LNCaP clone FGC (cell line): ENCODE results near the gene METTL2B.
"Not testable (repeated sequence)": the region's sequence is repeated elsewhere in the genome, so short reads cannot be mapped to it uniquely, and the experiment has no call there.

Experiments
- DNase-seq: peaks from one replicate; pipeline ENCODE4 v3.0.0-alpha.2; 2011; ENCODE audit warnings: low read depth
- H3K4me3 ChIP-seq: 2 replicates; pipeline ENCODE4 v1.5.1; 2011; ENCODE audit warnings: mild to moderate bottlenecking, low read depth, low read length, control low read depth
- TF ChIP-seq, protein P1 (sequence below): IDR thresholded peaks from 2 replicates; pipeline ENCODE4 v1.5.1; 2012; ENCODE audit warnings: mild to moderate bottlenecking; ENCODE audit not compliant: control insufficient read depth, insufficient read depth; ENCODE audit errors: extremely low read depth

METTL2B gene

DNA sequence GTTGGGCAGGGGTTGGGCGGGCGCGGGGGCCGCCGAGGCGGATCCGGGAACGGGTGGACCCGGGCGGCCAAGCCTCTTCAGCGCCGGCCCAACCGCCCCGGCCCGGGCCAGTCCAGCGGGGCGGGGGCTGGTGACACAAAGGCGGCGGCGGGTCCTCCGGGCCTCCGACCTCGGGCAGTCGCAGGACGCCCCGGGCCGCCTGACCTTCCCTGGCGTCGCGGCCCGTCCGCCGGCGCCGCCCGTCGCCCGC, 54.2 kb downstream of the METTL2B start:
- TF ChIP-seq, protein P1, sequence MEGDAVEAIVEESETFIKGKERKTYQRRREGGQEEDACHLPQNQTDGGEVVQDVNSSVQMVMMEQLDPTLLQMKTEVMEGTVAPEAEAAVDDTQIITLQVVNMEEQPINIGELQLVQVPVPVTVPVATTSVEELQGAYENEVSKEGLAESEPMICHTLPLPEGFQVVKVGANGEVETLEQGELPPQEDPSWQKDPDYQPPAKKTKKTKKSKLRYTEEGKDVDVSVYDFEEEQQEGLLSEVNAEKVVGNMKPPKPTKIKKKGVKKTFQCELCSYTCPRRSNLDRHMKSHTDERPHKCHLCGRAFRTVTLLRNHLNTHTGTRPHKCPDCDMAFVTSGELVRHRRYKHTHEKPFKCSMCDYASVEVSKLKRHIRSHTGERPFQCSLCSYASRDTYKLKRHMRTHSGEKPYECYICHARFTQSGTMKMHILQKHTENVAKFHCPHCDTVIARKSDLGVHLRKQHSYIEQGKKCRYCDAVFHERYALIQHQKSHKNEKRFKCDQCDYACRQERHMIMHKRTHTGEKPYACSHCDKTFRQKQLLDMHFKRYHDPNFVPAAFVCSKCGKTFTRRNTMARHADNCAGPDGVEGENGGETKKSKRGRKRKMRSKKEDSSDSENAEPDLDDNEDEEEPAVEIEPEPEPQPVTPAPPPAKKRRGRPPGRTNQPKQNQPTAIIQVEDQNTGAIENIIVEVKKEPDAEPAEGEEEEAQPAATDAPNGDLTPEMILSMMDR, result no peak
- no peak for DNase-seq
- peak overlapping the region; percentile 55 for H3K4me3 ChIP-seq

DNA sequence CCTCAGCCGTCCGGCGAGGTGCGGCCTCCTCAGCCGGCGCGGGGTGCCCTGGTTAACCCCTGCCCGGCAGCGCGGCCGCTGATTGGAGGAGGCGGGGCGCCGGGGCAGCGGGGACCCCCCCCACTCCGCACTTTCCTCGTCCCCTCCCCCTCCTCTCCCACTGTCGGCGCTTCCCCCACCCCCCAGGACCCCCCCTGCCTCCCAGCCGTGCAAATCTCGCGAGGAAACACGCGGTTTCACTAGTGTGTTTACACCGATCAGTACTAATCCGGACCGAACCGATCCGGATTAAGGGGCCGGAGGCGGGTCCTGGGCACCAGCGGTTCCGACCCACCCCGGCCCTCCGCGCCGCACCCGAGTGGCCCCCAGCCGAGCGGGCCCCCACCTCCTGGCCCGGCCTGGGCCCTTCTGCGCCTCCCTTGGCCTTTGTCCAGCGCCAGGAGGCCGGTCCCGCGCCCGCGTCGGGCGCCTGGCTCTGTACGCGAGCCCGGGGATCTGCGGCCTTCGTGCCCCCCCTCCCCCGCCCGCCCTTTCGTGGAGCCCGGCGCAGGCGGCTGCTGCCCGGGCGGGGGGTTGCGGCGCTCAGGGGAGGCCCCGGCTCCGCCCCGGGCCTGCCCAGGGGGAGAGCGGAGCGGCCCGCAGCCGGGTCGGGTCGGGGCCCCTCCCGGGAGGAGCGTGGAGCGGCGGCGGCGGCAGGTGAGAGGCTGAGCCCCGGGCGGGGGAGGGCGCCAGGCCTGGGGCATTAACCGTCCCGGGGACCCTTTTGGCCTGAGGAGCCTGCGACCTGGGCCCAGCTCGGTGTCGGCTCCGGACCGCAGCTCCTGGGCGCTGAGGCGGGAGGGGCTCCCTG, 54.8 kb downstream of the METTL2B start:
- DNase-seq, result peak; percentile 43
- H3K4me3 ChIP-seq, result peak overlapping the region; percentile 72

DNA sequence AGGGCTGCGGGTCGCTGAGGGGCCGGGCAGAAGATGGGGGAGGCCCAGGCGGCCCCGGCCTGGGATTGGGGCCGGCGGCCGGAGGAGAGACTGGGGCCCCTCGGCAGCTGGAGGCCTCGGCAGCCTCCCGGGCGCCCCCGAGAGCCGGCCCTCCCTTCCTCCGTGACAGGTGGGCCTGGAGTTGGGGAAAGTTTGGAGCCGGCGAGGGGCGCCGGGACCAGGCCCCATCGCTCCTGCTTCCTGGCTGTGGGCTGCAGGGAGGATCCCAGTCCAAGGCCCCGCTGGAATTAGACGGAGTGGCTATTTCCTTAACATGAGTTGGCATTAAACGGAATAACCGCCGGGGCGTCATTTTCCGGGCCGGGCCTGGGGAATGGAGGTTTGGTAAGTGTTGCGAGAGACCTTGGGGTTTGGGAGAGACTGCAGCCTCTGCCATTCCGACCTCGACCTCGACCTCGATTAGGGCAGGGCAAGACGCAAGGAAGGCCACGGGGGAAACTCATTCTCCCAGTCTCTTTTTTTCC, 55.5 kb downstream of the METTL2B start:
- DNase-seq, result not testable (repeated sequence)
- peak overlapping the region; percentile 72 for H3K4me3 ChIP-seq

DNA sequence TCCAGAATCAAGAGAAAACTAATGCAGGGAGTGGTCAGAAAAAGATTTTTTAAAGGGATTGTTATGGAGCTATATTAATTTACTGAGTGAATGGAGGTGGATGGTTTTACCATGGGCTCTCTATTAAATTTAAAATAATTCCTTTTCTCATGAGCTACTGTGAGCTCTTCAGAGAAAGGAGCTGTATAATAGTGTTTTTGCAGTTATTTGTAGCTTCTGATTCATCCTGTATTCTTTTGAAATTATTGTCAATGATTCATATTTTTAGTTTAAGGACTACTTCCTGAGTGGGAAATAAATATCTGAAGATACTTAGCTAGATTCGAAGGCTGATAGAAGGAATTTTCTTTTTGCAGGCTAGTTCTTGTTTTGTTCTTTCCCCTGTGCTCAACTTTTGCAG, 56.4 kb downstream of the METTL2B start:
- peak overlapping the region; percentile 72 for H3K4me3 ChIP-seq
- DNase-seq, result not testable (repeated sequence)

DNA sequence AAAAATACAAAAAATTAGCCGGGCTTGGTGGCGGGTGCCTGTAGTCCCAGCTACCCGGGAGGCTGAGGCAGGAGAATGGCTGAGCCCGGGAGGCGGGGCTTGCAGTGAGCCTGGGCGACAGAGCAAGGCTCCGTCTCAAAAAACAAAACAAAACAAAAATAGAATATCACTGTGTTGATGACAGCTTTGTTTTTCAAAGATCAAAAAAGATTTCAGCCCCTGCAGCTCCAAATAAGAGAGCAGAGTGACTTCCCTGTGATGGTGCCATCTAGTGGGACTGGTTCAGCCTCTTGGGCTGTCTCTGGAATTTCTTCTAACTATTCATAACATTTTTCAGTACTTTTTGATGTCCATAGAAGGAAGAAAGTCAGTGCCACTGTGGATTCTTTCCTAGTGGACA, 60.9 kb downstream of the METTL2B start:
- not testable (repeated sequence) for DNase-seq, H3K4me3 ChIP-seq
- TF ChIP-seq, protein P1, result peak; percentile 30

DNA sequence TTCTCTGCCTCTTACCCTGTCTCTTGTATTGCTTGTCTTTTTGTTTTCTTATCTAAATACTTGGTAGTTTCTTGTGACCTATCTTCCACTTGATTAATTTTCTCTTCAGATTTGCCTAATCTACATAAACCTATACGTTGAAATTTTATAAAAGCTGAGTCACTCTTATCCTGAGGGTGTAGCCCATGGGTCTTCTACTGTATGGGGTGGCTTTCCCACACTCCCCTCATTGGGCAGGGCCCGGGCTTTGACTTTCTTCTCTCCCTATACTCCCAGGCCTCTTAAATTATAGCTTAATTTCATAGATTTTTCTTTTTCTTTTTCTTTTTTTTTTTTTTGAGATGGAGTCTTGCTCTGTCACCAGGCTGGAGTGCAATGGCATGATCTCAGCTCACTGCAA, 66.0 kb downstream of the METTL2B start:
- DNase-seq, H3K4me3 ChIP-seq: not testable (repeated sequence)

DNA sequence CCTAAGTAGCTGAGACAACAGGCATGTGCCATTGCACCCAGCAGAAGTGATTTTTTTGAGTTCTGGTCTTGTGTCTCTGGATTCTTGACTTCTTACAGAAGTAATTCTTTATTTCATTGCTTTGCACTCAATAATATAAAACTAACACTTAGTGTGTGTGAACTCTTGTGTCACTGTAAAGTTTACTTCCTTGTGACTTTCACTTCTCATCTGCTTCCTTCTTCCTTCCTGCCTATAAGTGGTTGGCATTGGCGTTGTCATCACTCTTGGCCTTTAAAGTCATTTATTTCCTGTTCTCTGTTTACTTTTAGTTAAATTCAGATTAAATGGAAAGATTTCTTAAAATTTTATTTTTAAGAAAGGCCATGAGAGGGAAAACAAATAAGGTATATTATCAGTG, 66.8 kb downstream of the METTL2B start:
- not testable (repeated sequence) for DNase-seq, H3K4me3 ChIP-seq

DNA sequence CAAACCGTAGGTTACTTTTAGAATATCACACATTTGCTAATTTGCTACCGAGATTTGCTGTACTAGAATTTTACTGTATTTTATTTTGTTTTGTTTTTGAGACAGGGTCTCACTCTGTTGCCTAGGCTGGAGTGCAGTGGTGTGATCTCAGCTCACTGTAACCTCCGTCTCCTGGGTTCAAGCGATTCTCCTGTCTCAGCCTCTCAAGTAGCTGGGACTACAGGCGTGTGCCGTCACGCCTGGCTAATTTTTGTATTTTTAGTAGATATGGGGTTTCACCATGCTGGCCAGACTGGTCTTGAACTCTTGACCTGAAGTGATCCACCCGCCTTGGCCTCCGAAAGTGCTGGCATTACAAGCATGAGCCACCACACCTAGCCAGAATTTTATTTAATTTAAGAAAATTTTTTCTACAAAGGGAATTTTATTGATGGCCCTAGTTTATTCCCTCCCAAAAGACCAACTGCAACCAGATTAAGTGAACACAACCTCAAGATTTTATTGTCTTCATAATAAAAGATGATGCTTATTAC, 69.8 kb downstream of the METTL2B start:
- not testable (repeated sequence) for H3K4me3 ChIP-seq, DNase-seq

DNA sequence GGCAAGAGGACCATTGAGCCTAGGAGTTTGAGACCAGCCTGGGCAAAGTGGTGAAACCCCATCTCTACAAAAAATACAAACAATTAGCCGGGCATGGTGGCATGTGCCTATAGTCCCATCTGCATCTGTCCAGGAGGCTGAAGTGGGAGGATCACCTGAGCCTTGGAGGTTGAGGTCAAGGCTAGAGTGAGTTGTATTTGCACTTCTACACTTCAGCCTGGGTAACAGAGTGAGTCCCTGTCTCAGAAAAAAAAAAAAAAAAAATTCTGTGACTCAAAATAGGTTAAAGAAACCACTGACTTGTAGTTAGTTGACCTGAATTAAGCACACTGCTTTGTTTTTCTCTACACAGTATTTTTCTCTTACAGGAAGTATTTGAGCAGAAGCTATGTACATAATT, 74.4 kb downstream of the METTL2B start:
- TF ChIP-seq, protein P1, result no peak
- H3K4me3 ChIP-seq, result no peak overlapping the region

DNA sequence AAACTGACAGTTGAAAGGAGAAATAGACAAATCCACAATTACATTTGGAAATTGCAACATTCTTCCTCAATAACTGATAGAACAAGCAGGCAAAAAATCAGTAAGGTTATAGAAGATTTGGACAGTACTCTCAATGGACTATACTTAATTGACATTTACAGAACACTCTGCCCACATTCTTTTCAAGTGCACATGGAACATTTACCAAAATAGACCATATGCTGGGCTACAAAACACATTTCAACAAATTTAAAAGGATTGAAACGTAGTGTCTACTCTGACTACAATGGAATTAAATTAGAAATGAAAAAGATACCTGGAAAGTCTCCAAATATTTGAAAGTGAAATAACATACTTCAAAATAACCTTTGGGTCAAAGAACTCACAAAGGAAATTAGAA, 77.8 kb downstream of the METTL2B start:
- H3K4me3 ChIP-seq, DNase-seq: not testable (repeated sequence)

More for the DNA sequence above, 74.4 kb downstream of the METTL2B start:
- no peak for DNase-seq
